ENCODE measurements around the gene ADAT2. TPM values are rescaled to one million over a fixed set of nuclear protein-coding genes. Genes with fewer than 3 reads are reported as not detected.

ADAT2 gene
- total and polyA plus RNA-seq, 2 of the 13 experiments (the other 11 are each of a cell fraction or from before 2014, with no cell fraction given), result 10.5 to 18.3 TPM

GRCh38 chr6:143408151-143408786 lies 42.2 kb downstream of the ADAT2 start:
- Histone ChIP-seq H4K20me1 (ENCODE audit: insufficient read depth, low read length) (no peaks in the 10 kb centered on the region), H3K9ac (ENCODE audit: insufficient read depth, low read depth, low read length) (no peak overlapping the region), H3K4me2 (ENCODE audit: low read depth, low read length) (no peak overlapping the region), H2AFZ (ENCODE audit: low read length) (no peak overlapping the region), H3K4me1 (ENCODE audit: insufficient read depth, low read length) (peaks cover 53% of the 10 kb centered on the region), H3K36me3 (replicated peaks in 1 of 2; ENCODE audit: control insufficient read depth in 1 of 2, insufficient read depth in 2 of 2, low read length in 2 of 2) (no peaks in the 10 kb centered on the region), H3K4me3 (replicated peaks in 1 of 3; ENCODE audit: insufficient read depth in 1 of 3, low read depth in 2 of 3, low read length in 3 of 3) (no peak overlapping the region), H3K9me3 (ENCODE audit: low read length) (no peaks in the 10 kb centered on the region), H3K79me2 (ENCODE audit: insufficient read depth, low read length) (no peaks in the 10 kb centered on the region), H3K27ac (ENCODE audit: extremely low read length, insufficient read depth, low read length) (peak overlapping the region; percentile 77), H3K27me3 (ENCODE audit: control insufficient read depth in 1 of 2, insufficient read depth in 2 of 2, low read length in 2 of 2) (no peaks in the 10 kb centered on the region)
- no TSS peak for BruUV-seq (replicated peaks)
- ChIA-PET POLR2A (no interaction called here), CTCF (ENCODE audit: low intra/inter-chr PET ratio, low total read pairs) (no interaction called here)
- intact Hi-C loops (cut with micrococcal nuclease; ENCODE audit: unreplicated experiment) (no loop called here), in situ Hi-C loops (cut with HindIII; ENCODE audit: extremely low pct_ligation_motif_present, low pct_unique_long_range_greater_than_20kb) (no loop called here)
- FAIRE-seq, result no peak
- ATAC-seq, result no peak
- no peak for DNase-seq (ENCODE audit: low spot score)
- TF ChIP-seq KDM1A (CRISPR knock-in tag; IDR thresholded peaks at IDR 0.05) (peak; percentile 16; the same call in 1 of the 2 replicates), ZFP90 (CRISPR knock-in tag; IDR thresholded peaks at IDR 0.05; ENCODE audit: borderline replicate concordance) (no peak), GRHL1 (CRISPR knock-in tag; conservative IDR thresholded peaks at IDR 0.05) (no peak), PRDM10 (CRISPR knock-in tag; IDR thresholded peaks at IDR 0.05; ENCODE audit: low read depth) (no peak), SMAD1 (CRISPR knock-in tag; IDR thresholded peaks at IDR 0.05; ENCODE audit: borderline replicate concordance, low read depth) (no peak), MLX (CRISPR knock-in tag; IDR thresholded peaks at IDR 0.05) (no peak), ZNF577 (CRISPR knock-in tag; IDR thresholded peaks at IDR 0.05; ENCODE audit: borderline replicate concordance, low read depth) (no peak), ZBTB40 (IDR thresholded peaks at IDR 0.05) (no peak), ZBTB40 (CRISPR knock-in tag; IDR thresholded peaks at IDR 0.05) (no peak)
